ENCODE data around the gene CCDC183. TPM values are rescaled to one million over a fixed set of nuclear protein-coding genes. Genes with fewer than 3 reads are reported as not detected.

The CCDC183 gene
- polyA plus RNA-seq, 1 donor (not counting 4 experiments of a cell fraction or from before 2014, with no cell fraction given) = 0.03 TPM

GRCh38 chr9:136828474-136829140, 32.5 kb downstream of the CCDC183 start:
- dilution Hi-C loops (cut with MboI; ENCODE audit: extremely low pct_ligation_motif_present, low sequenced_read_pairs) = no loop called here
- Histone ChIP-seq H3K9me1 (ENCODE audit: control insufficient read depth, extremely low read depth, insufficient read depth, low read length) (no peaks in the 10 kb centered on the region), H4K20me1 (ENCODE audit: control insufficient read depth, extremely low read depth, insufficient read depth, low read length) (no peaks in the 10 kb centered on the region), H3K27ac (ENCODE audit: control insufficient read depth, insufficient read depth, low read length) (no peak overlapping the region), H3K27me3 (ENCODE audit: control insufficient read depth, extremely low read depth, insufficient read depth, low read length) (no peaks in the 10 kb centered on the region), H3K79me2 (ENCODE audit: control insufficient read depth, insufficient read depth, low read length) (no peaks in the 10 kb centered on the region), H3K4me1 (ENCODE audit: control insufficient read depth, extremely low read depth, insufficient read depth, low read length) (no peaks in the 10 kb centered on the region), H3K4me2 (ENCODE audit: control insufficient read depth, extremely low read depth, insufficient read depth, low read depth, low read length) (no peak overlapping the region), H3K9me3 (ENCODE audit: control insufficient read depth, low read depth, low read length) (no peaks in the 10 kb centered on the region), H3K36me3 (ENCODE audit: control insufficient read depth in 2 of 2, extremely low read depth in 1 of 2, insufficient read depth in 2 of 2, low read length in 2 of 2) (peaks cover 18 to 41% of the 10 kb centered on the region in 2 experiments), H2AFZ (ENCODE audit: control insufficient read depth, low read length) (no peak overlapping the region), H3K4me3 (ENCODE audit: control insufficient read depth in 2 of 3, extremely low read depth in 1 of 3, insufficient read depth in 2 of 3, low read depth in 1 of 3, low read length in 3 of 3) (no peak overlapping the region), H3K9ac (ENCODE audit: control insufficient read depth, extremely low read depth, insufficient read depth, low read length) (no peak overlapping the region)
- TF ChIP-seq EZH2 (IDR thresholded peaks at IDR 0.05; ENCODE audit: low read length) (no peak), CTCF (optimal IDR thresholded peaks at IDR 0.05 in 1 of 3, IDR thresholded peaks at IDR 0.05 in 1 of 3, conservative IDR thresholded peaks at IDR 0.05 in 1 of 3; ENCODE audit: extremely low read depth in 1 of 3, insufficient read depth in 2 of 3, low read length in 3 of 3) (no peak)
- DNase-seq (ENCODE audit: low read depth, low spot score) (no peak), FAIRE-seq (no peak)

GRCh38 chr9:136829412-136829811, 33.3 kb downstream of the CCDC183 start:
- DNase-seq (ENCODE audit: low read depth, low spot score) (no peak), FAIRE-seq (no peak)
- H3K9ac ChIP-seq (ENCODE audit: control insufficient read depth, extremely low read depth, insufficient read depth, low read length) = no peak overlapping the region
- no peaks in the 10 kb centered on the region for H3K27me3 ChIP-seq (ENCODE audit: control insufficient read depth, extremely low read depth, insufficient read depth, low read length)
- no peaks in the 10 kb centered on the region for H3K9me1 ChIP-seq (ENCODE audit: control insufficient read depth, extremely low read depth, insufficient read depth, low read length)
- no peaks in the 10 kb centered on the region for H3K79me2 ChIP-seq (ENCODE audit: control insufficient read depth, insufficient read depth, low read length)
- H4K20me1 ChIP-seq (ENCODE audit: control insufficient read depth, extremely low read depth, insufficient read depth, low read length) = no peaks in the 10 kb centered on the region
- no peaks in the 10 kb centered on the region for H3K4me1 ChIP-seq (ENCODE audit: control insufficient read depth, extremely low read depth, insufficient read depth, low read length)
- H3K4me2 ChIP-seq (ENCODE audit: control insufficient read depth, extremely low read depth, insufficient read depth, low read depth, low read length) = no peak overlapping the region
- dilution Hi-C loops (cut with MboI; ENCODE audit: extremely low pct_ligation_motif_present, low sequenced_read_pairs) = no loop called here
- no peak overlapping the region for H3K27ac ChIP-seq (ENCODE audit: control insufficient read depth, insufficient read depth, low read length)
- H3K9me3 ChIP-seq (ENCODE audit: control insufficient read depth, low read depth, low read length) = no peaks in the 10 kb centered on the region
- TF ChIP-seq CTCF (optimal IDR thresholded peaks at IDR 0.05 in 1 of 3, IDR thresholded peaks at IDR 0.05 in 1 of 3, conservative IDR thresholded peaks at IDR 0.05 in 1 of 3; ENCODE audit: extremely low read depth in 1 of 3, insufficient read depth in 2 of 3, low read length in 3 of 3) (no peak), EZH2 (IDR thresholded peaks at IDR 0.05; ENCODE audit: low read length) (no peak)
- H3K36me3 ChIP-seq (ENCODE audit: control insufficient read depth in 2 of 2, extremely low read depth in 1 of 2, insufficient read depth in 2 of 2, low read length in 2 of 2) = peaks cover 16 to 37% of the 10 kb centered on the region in 2 experiments
- H2AFZ ChIP-seq (ENCODE audit: control insufficient read depth, low read length) = no peak overlapping the region
- H3K4me3 ChIP-seq (ENCODE audit: control insufficient read depth in 2 of 3, extremely low read depth in 1 of 3, insufficient read depth in 2 of 3, low read depth in 1 of 3, low read length in 3 of 3) = no peak overlapping the region
